HepG2 (cell line): ENCODE results near the gene BST2.

ENCODE experiments used
- CBX2 ChIP-seq, 2 experiments: fragments of 200-600 bp in 1 of 2; sonication (generic); formaldehyde crosslinking in 1 of 2; IDR thresholded peaks; 2 replicates each; pipeline versions ENCODE4 v1.7.0 to v1.8.1; 2018 to 2022; ENCODE audit warnings: low read depth in 2 of 2, low read length in 1 of 2, mild to moderate bottlenecking in 1 of 2, missing genetic modification reagents in 1 of 2
- ELF1 ChIP-seq: sonication (generic); formaldehyde crosslinking; IDR thresholded peaks from 2 replicates; pipeline ENCODE4 v1.4.0; 2020; ENCODE audit warnings: missing genetic modification reagents
- HMGA1 ChIP-seq: sonication (generic); formaldehyde crosslinking; conservative IDR thresholded peaks from 2 replicates; pipeline ENCODE4 v1.4.0; 2020; ENCODE audit warnings: missing genetic modification reagents
- MED1 ChIP-seq: sonication (generic); formaldehyde crosslinking; IDR thresholded peaks from 2 replicates; pipeline ENCODE4 v1.4.0; 2020; ENCODE audit warnings: missing genetic modification reagents
- NR1H2 ChIP-seq: sonication (generic); formaldehyde crosslinking; IDR thresholded peaks from 2 replicates; pipeline ENCODE4 v1.8.1; 2022; ENCODE audit warnings: low read depth, missing genetic modification reagents, borderline replicate concordance
- POLR2A ChIP-seq, 2 experiments: IDR thresholded peaks; 2 replicates each; pipeline ENCODE4 v1.6.1; 2011; ENCODE audit warnings: low read depth in 2 of 2, low read length in 2 of 2, mild to moderate bottlenecking in 1 of 2, moderate library complexity in 1 of 2; ENCODE audit not compliant: insufficient read depth in 1 of 2
- STAG1 ChIP-seq: sonication (generic); formaldehyde crosslinking; IDR thresholded peaks from 2 replicates; pipeline ENCODE4 v1.4.0; 2020; ENCODE audit warnings: missing genetic modification reagents
- TOPORS ChIP-seq: sonication (generic); formaldehyde crosslinking; IDR thresholded peaks from 2 replicates; pipeline ENCODE4 v1.8.0; 2023; ENCODE audit warnings: mild to moderate bottlenecking, missing genetic modification reagents

DNA sequence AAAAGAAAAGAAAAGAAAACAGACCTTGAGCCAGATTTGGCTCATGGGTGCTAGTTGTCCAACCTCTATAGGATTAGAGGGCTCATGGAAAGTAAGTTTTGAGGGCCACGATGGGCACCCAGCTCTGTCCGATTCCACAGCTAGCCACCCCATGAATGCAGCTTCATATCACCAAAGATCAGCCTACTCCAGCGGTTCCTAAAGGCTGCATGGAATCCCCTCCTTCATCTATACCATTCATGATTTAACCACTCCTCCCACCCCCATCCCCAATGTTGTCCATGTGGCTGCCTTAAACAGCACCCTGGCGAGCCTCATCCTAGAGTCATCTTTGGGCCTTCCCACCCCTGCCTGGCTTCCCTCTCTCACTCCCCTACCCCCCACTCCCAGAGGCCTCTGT, 16.5 kb upstream of the BST2 start:
- no peak for TF ChIP-seq STAG1 (CRISPR knock-in tag)
- no peak for TF ChIP-seq TOPORS (CRISPR knock-in tag)
- no peak for TF ChIP-seq CBX2 (IDR thresholded peaks at IDR 0.05; ENCODE audit: low read depth, low read length)
- TF ChIP-seq CBX2 (CRISPR knock-in tag; IDR thresholded peaks at IDR 0.05; ENCODE audit: low read depth): no peak
- TF ChIP-seq NR1H2 (CRISPR knock-in tag): no peak
- TF ChIP-seq MED1 (CRISPR knock-in tag): no peak
- no peak for TF ChIP-seq ELF1 (CRISPR knock-in tag)
- no peak for TF ChIP-seq HMGA1 (CRISPR knock-in tag)
- TF ChIP-seq POLR2A (IDR thresholded peaks at IDR 0.05; ENCODE audit: insufficient read depth in 1 of 2, low read depth in 2 of 2, low read length in 2 of 2): no peak
